ENCODE results near the gene CEP120. TPM values are rescaled to one million over a fixed set of nuclear protein-coding genes. Genes with fewer than 3 reads are reported as not detected.
"Not testable (repeated sequence)": the region's sequence is repeated elsewhere in the genome, so short reads cannot be mapped to it uniquely, and the experiment has no call there.

CEP120 gene
- total and polyA plus RNA-seq, 3 donors from 2014 or later: 25.8 to 47.5 (median 45.8) TPM

GRCh38 chr5:123438902-123439301, 15.7 kb upstream of the CEP120 start:
- Histone ChIP-seq H3K4me3 (no peak overlapping the region), H3K9me3 (no peaks in the 10 kb centered on the region), H3K4me1 (no peaks in the 10 kb centered on the region), H3K36me3 (ENCODE audit: low read depth, missing control alignments) (no peaks in the 10 kb centered on the region), H3K27ac (no peak overlapping the region), H3K27me3 (no peaks in the 10 kb centered on the region)
- intact Hi-C loops (cut with DNase I; ENCODE audit: low total_unique reads): no loop called here
- WGBS, 2 donors: 59 to 69% methylated on average over 5 of the region's 5 CpGs
- TF ChIP-seq CTCF (IDR thresholded peaks at IDR 0.05) (no peak), POLR2A (IDR thresholded peaks at IDR 0.05) (no peak)
- no peak for DNase-seq

GRCh38 chr5:123438244-123438643, 15.0 kb upstream of the CEP120 start:
- no peaks in the 10 kb centered on the region for H3K27me3 ChIP-seq
- no peaks in the 10 kb centered on the region for H3K4me1 ChIP-seq
- 74% methylated on average over 2 of the region's 2 CpGs for WGBS, 2 donors
- H3K9me3 ChIP-seq: no peaks in the 10 kb centered on the region
- DNase-seq: no peak
- H3K27ac ChIP-seq: no peak overlapping the region
- no peaks in the 10 kb centered on the region for H3K36me3 ChIP-seq (ENCODE audit: low read depth, missing control alignments)
- intact Hi-C loops (cut with DNase I; ENCODE audit: low total_unique reads): no loop called here
- H3K4me3 ChIP-seq: no peak overlapping the region
- TF ChIP-seq CTCF (IDR thresholded peaks at IDR 0.05) (no peak), POLR2A (IDR thresholded peaks at IDR 0.05) (no peak)

GRCh38 chr5:123436201-123436600, 13.0 kb upstream of the CEP120 start:
- intact Hi-C loops (cut with DNase I; ENCODE audit: low total_unique reads): no loop called here
- no peak for DNase-seq
- 98 to 100% methylated on average over 1 of the region's 1 CpG for WGBS, 2 donors

DNA sequence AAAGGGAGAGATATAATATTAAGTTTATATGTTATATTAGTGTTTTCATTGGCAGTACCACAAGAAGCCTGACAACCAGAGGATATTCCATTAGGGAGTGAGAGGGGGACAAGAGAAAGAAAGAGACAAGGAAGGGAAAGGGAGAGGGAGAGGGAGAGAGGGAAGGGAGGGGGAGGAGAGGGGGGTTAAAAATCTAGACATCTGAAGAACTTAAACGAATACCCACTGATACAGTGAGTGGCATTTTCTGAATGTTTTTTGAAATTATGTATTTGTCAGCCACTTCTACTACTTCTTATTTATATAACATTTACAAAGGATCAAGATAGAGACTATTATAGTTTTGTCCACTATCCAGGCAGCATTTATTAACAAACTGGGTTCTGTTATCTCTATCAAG, 11.6 kb upstream of the CEP120 start:
- no peak for DNase-seq
- TF ChIP-seq POLR2A (IDR thresholded peaks at IDR 0.05): no peak
- TF ChIP-seq CTCF (IDR thresholded peaks at IDR 0.05): no peak
- no peaks in the 10 kb centered on the region for H3K4me1 ChIP-seq
- intact Hi-C loops (cut with DNase I; ENCODE audit: low total_unique reads): no loop called here
- H3K9me3 ChIP-seq: no peaks in the 10 kb centered on the region
- 58 to 86% methylated on average over 1 of the region's 1 CpG for WGBS, 2 donors
- H3K27ac ChIP-seq: no peak overlapping the region
- H3K27me3 ChIP-seq: no peaks in the 10 kb centered on the region
- H3K36me3 ChIP-seq (ENCODE audit: low read depth, missing control alignments): no peaks in the 10 kb centered on the region
- no peak overlapping the region for H3K4me3 ChIP-seq

More at GRCh38 chr5:123436201-123436600, 13.0 kb upstream of the CEP120 start:
- no peak for TF ChIP-seq CTCF (IDR thresholded peaks at IDR 0.05)
- TF ChIP-seq POLR2A (IDR thresholded peaks at IDR 0.05): no peak
- Histone ChIP-seq H3K9me3 (no peaks in the 10 kb centered on the region), H3K4me3 (no peak overlapping the region), H3K27ac (no peak overlapping the region), H3K36me3 (ENCODE audit: low read depth, missing control alignments) (no peaks in the 10 kb centered on the region), H3K4me1 (no peaks in the 10 kb centered on the region), H3K27me3 (no peaks in the 10 kb centered on the region)

DNA sequence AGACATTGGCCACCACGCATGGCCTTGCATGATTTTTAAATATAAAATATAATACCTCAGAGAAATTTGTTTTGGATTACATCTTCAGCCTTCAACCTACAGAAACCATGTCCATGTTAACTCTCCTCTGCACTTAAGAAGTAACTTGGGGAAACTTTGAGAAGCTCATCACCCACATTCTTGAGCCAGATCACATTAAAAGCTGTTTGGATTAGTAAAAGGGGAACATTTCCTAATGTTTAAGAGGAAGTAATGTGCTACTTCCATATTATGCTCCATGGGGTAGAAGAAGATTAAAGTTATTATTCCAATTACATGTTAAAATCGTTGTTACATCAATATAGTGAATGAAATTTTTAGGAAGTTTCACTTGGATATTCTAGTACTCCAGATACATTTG, 10.4 kb upstream of the CEP120 start:
- Histone ChIP-seq H3K4me3 (no peak overlapping the region), H3K27me3 (no peaks in the 10 kb centered on the region), H3K36me3 (ENCODE audit: low read depth, missing control alignments) (no peaks in the 10 kb centered on the region), H3K4me1 (no peaks in the 10 kb centered on the region), H3K27ac (no peak overlapping the region), H3K9me3 (no peaks in the 10 kb centered on the region)
- WGBS, 2 donors: 82 to 84% methylated on average over 2 of the region's 2 CpGs
- intact Hi-C loops (cut with DNase I; ENCODE audit: low total_unique reads): no loop called here
- TF ChIP-seq POLR2A (IDR thresholded peaks at IDR 0.05): no peak
- TF ChIP-seq CTCF (IDR thresholded peaks at IDR 0.05): no peak
- DNase-seq: no peak

GRCh38 chr5:123430441-123430840, 7.2 kb upstream of the CEP120 start:
- intact Hi-C loops (cut with DNase I; ENCODE audit: low total_unique reads); H3K4me1 ChIP-seq; DNase-seq; H3K27ac ChIP-seq; H3K9me3 ChIP-seq; H3K36me3 ChIP-seq (ENCODE audit: low read depth, missing control alignments); H3K27me3 ChIP-seq: not testable (repeated sequence)
- peak overlapping the region in 1 of 2 donors; percentile 33 for H3K4me3 ChIP-seq
- WGBS, 2 donors: 60 to 77% methylated on average over 3 to 32 of the region's 32 CpGs
